ENCODE data around the gene GPR39. TPM values are rescaled to one million over a fixed set of nuclear protein-coding genes. Genes with fewer than 3 reads are reported as not detected.

The GPR39 gene
- total RNA-seq, 1 experiment from 2014 or later = 0.50 TPM

- DNase-seq = no peak
- H3K4me3 Mint-ChIP-seq = no peak overlapping the region
- H3K36me3 Mint-ChIP-seq (ENCODE audit: insufficient read depth in 1 of 3, low read depth in 3 of 3) = no peaks in the 10 kb centered on the region; a peak in 1 of 7 replicates
- H2BK20ac ChIP-seq (ENCODE audit: low read depth, low read length, poor library complexity, severe bottlenecking) = no peak overlapping the region
- no peaks in the 10 kb centered on the region for H3K27me3 Mint-ChIP-seq (ENCODE audit: low read depth)
- H3K27ac ChIP-seq (ENCODE audit: insufficient read length, low read depth, low read length) = no peak overlapping the region
- H3K4me1 ChIP-seq (ENCODE audit: insufficient read depth, low read length) = no peaks in the 10 kb centered on the region
- H3K27me3 ChIP-seq (ENCODE audit: insufficient read depth, low read length) = no peaks in the 10 kb centered on the region
- no peak overlapping the region for H4K8ac ChIP-seq (replicated peaks; ENCODE audit: insufficient read length, low read depth, low read length)
- no peak overlapping the region for H3K23ac ChIP-seq (ENCODE audit: insufficient read length, low read depth, low read length)
- H3K14ac ChIP-seq (ENCODE audit: insufficient read depth, low read length) = no peak overlapping the region
- H4K91ac ChIP-seq (ENCODE audit: insufficient read length, low read depth, low read length) = no peak overlapping the region
- H3K18ac ChIP-seq (ENCODE audit: insufficient read length, low read depth, low read length) = no peak overlapping the region
- H2AK5ac ChIP-seq (ENCODE audit: insufficient read length, low read length) = no peak overlapping the region
- no peak overlapping the region for H3K4me2 ChIP-seq (ENCODE audit: insufficient read depth, insufficient read length, low read length)
- no peak overlapping the region for H3T11ph ChIP-seq (ENCODE audit: low read length)
- H3K23me2 ChIP-seq (ENCODE audit: insufficient read length, low read depth, low read length, poor library complexity, severe bottlenecking) = no peaks in the 10 kb centered on the region
- no peak overlapping the region for H3K27ac Mint-ChIP-seq
- no peaks in the 10 kb centered on the region for H4K20me1 ChIP-seq (ENCODE audit: control insufficient read depth, insufficient read depth, insufficient read length)
- no peaks in the 10 kb centered on the region for H3K9me3 ChIP-seq (ENCODE audit: control insufficient read depth, low read depth, low read length)
- no peak overlapping the region for H3K4ac ChIP-seq (ENCODE audit: low read depth, low read length)
- no peak overlapping the region for H2BK12ac ChIP-seq (ENCODE audit: insufficient read length, low read depth, low read length)
- no peak overlapping the region for H2BK15ac ChIP-seq (ENCODE audit: low read depth, low read length)
- peaks cover 0 to 5% of the 10 kb centered on the region in 2 experiments; a peak in 2 of 4 replicates for H3K4me1 Mint-ChIP-seq
- no peak overlapping the region for H3K9ac ChIP-seq (ENCODE audit: extremely low read depth, insufficient read length, low read length)
- no peak overlapping the region for H3K56ac ChIP-seq (ENCODE audit: insufficient read length, low read depth, low read length)
- no peaks in the 10 kb centered on the region for H3K79me2 ChIP-seq (ENCODE audit: insufficient read depth, low read length)
- H2AFZ ChIP-seq (ENCODE audit: low read length) = no peak overlapping the region
- no peak for TF ChIP-seq CTCF (conservative IDR thresholded peaks at IDR 0.05)
- no peak overlapping the region for H2BK5ac ChIP-seq (ENCODE audit: insufficient read length, low read length)
- H2BK120ac ChIP-seq (ENCODE audit: low read depth, low read length, poor library complexity, severe bottlenecking) = no peak overlapping the region
- H3K79me1 ChIP-seq (ENCODE audit: insufficient read depth, low read depth, low read length, poor library complexity, severe bottlenecking) = no peaks in the 10 kb centered on the region
- H3K9me3 Mint-ChIP-seq = no peaks in the 10 kb centered on the region; a peak in 3 of 5 replicates
- no CpG with 5 or more reads among the region's 4 CpGs for WGBS (ENCODE audit: extremely low coverage, insufficient read length, low lambda C conversion rate)
- H4K5ac ChIP-seq (ENCODE audit: insufficient read length, low read depth, low read length) = no peak overlapping the region
Observed at GRCh38 chr2:132477436-132477835, 60.8 kb downstream of the GPR39 start.

Measured in H9 (cell line).